ENCODE measurements around the gene NTRK2.

DNA sequence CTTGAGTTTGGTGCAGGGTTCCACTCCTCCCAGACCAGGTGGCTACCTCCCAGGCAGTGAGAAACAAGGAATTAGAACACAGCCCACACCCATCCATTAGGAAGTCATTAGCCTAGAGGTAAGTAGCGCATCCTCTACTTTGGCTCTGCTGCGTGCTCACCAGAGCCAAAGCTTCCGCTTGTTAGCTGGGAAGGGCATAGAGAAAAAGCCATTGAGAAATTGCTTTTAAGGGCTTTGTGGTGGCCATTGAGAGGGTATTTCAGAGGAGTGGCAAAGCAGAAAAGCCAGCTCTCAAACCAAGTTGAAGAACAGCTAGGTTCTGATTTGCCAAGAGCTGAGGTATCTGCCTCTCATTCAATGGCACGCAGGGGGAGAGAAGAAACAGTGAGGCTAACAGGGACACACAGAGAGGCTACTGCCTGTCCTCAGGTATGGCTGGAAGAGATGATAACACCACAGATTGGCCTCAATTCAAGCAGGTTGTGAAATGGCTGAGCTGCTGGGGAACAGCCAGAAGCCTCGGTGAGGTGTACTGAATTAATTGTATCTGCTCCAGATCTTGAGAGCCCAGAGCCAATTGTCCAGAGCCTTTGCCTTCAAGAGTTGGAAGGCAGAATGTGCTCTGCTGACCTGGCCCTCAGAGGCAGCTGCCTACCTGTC lies 119.4 kb downstream of the NTRK2 start:
- TF ChIP-seq POLR2A (IDR thresholded peaks at IDR 0.05) (no peak), EP300 (IDR thresholded peaks at IDR 0.05) (no peak)

Data from suprapubic skin (tissue), 2 donors.